ENCODE results near the gene TRIM69. TPM values are rescaled to one million over a fixed set of nuclear protein-coding genes. Genes with fewer than 3 reads are reported as not detected.

Gene TRIM69
- total and polyA plus RNA-seq, 2 of the 8 experiments (the other 6 are each of a cell fraction or from before 2014, with no cell fraction given): 4.3 to 6.2 TPM

- TF ChIP-seq CHD7 (IDR thresholded peaks at IDR 0.05; ENCODE audit: insufficient replicate concordance, low read length) (no peak), CTCF (IDR thresholded peaks at IDR 0.05; ENCODE audit: control extremely low read depth in 1 of 3, insufficient read depth in 1 of 3, low read depth in 1 of 3, low read length in 3 of 3) (no peak)
These were observed 52.4 kb downstream of the TRIM69 start (continued) for GRCh38 chr15:44788748-44789147.

Data from H1 (cell line).